ENCODE results near the gene PMM2.

The PMM2 gene

GRCh38 chr16:8807189-8807588 is 9.6 kb downstream of the PMM2 start:
- no peak for TF ChIP-seq CTCF (IDR thresholded peaks at IDR 0.05; ENCODE audit: insufficient read depth, missing control alignments)
- DNase-seq (ENCODE audit: insufficient read length, low spot score) (no peak), FAIRE-seq (no peak)

GRCh38 chr16:8808009-8808408 is 10.4 kb downstream of the PMM2 start:
- no peak for TF ChIP-seq CTCF (IDR thresholded peaks at IDR 0.05; ENCODE audit: insufficient read depth, missing control alignments)
- no peak for FAIRE-seq
- DNase-seq (ENCODE audit: insufficient read length, low spot score) = no peak

GRCh38 chr16:8808613-8809353 is 11.1 kb downstream of the PMM2 start:
- TF ChIP-seq CTCF (IDR thresholded peaks at IDR 0.05; ENCODE audit: insufficient read depth, missing control alignments) = no peak
- DNase-seq (ENCODE audit: insufficient read length, low spot score) (no peak), FAIRE-seq (no peak)

GRCh38 chr16:8812162-8812843 is 14.7 kb downstream of the PMM2 start:
- DNase-seq (ENCODE audit: insufficient read length, low spot score) = no peak
- FAIRE-seq = no peak
- TF ChIP-seq CTCF (IDR thresholded peaks at IDR 0.05; ENCODE audit: insufficient read depth, missing control alignments) = no peak

GRCh38 chr16:8814095-8814806 is 16.6 kb downstream of the PMM2 start:
- FAIRE-seq (no peak), DNase-seq (ENCODE audit: insufficient read length, low spot score) (no peak)
- TF ChIP-seq CTCF (IDR thresholded peaks at IDR 0.05; ENCODE audit: insufficient read depth, missing control alignments) = no peak

- DNase-seq (ENCODE audit: insufficient read length, low spot score) (no peak), FAIRE-seq (no peak)
- TF ChIP-seq CTCF (IDR thresholded peaks at IDR 0.05; ENCODE audit: insufficient read depth, missing control alignments) = no peak
These were observed 19.5 kb downstream of the PMM2 start for GRCh38 chr16:8816967-8817655.

Measured in D721Med (cell line).